GM19395 (cell line): Measurements from ENCODE around the gene RPA3.

Experiments
- ATAC-seq: cut with Tn5 transposase; IDR thresholded peaks from one replicate; pipeline ENCODE4 v1.9.1; 2021; ENCODE audit warnings: mild to moderate bottlenecking, moderate library complexity; ENCODE audit not compliant: unreplicated experiment

The RPA3 gene

GRCh38 chr7:7718492-7718891 lies at the start of gene RPA3:
Gene RPA3, minus strand, starts transcription at chr7:7718607. Its CDS starts 78,189 bp downstream, at chr7:7640418.
- no peak for ATAC-seq

- no peak for ATAC-seq
Observed at GRCh38 chr7:7766671-7767070, 48.3 kb upstream of the RPA3 start.

- ATAC-seq, result peak; percentile 77
Observed at GRCh38 chr7:7765422-7765821, 47.0 kb upstream of the RPA3 start.

- no peak for ATAC-seq
Observed at GRCh38 chr7:7764520-7765396, 46.4 kb upstream of the RPA3 start.

GRCh38 chr7:7761974-7762779 lies 43.8 kb upstream of the RPA3 start:
- ATAC-seq, result peak; percentile 65

GRCh38 chr7:7761340-7761973 lies 43.0 kb upstream of the RPA3 start:
- ATAC-seq, result peak; percentile 36

- ATAC-seq, result no peak
Observed at GRCh38 chr7:7757576-7757975, 39.2 kb upstream of the RPA3 start.

GRCh38 chr7:7756577-7756976 lies 38.2 kb upstream of the RPA3 start:
- no peak for ATAC-seq

- no peak for ATAC-seq
Observed at GRCh38 chr7:7751243-7752092, 33.1 kb upstream of the RPA3 start.

GRCh38 chr7:7750571-7751242 lies 32.3 kb upstream of the RPA3 start:
- ATAC-seq, result no peak

- ATAC-seq, result no peak
Observed at GRCh38 chr7:7746458-7746857, 28.1 kb upstream of the RPA3 start.

- no peak for ATAC-seq
Observed at GRCh38 chr7:7745966-7746365, 27.6 kb upstream of the RPA3 start.

- no peak for ATAC-seq
Observed at GRCh38 chr7:7745258-7745657, 26.9 kb upstream of the RPA3 start.

GRCh38 chr7:7742223-7742622 lies 23.8 kb upstream of the RPA3 start:
- ATAC-seq, result no peak

GRCh38 chr7:7740037-7740355 lies 21.6 kb upstream of the RPA3 start:
- ATAC-seq, result no peak

GRCh38 chr7:7739204-7740036 lies 21.0 kb upstream of the RPA3 start:
- ATAC-seq, result no peak

- ATAC-seq, result no peak
Observed at GRCh38 chr7:7738622-7739021, 20.2 kb upstream of the RPA3 start.

GRCh38 chr7:7738177-7738576 lies 19.8 kb upstream of the RPA3 start:
- ATAC-seq, result no peak

GRCh38 chr7:7737674-7738073 lies 19.3 kb upstream of the RPA3 start:
- no peak for ATAC-seq
